NT2/D1 (cell line): ENCODE data around the gene ARCN1.

ENCODE experiments used
- YY1 ChIP-seq: IDR thresholded peaks from 2 replicates; pipeline ENCODE4 v1.6.1; 2011; ENCODE audit not compliant: insufficient read length, insufficient read depth
- ZNF274 ChIP-seq: IDR thresholded peaks from 2 replicates; pipeline ENCODE4 v1.6.1; 2011; ENCODE audit warnings: mild to moderate bottlenecking, low read depth, low read length

DNA sequence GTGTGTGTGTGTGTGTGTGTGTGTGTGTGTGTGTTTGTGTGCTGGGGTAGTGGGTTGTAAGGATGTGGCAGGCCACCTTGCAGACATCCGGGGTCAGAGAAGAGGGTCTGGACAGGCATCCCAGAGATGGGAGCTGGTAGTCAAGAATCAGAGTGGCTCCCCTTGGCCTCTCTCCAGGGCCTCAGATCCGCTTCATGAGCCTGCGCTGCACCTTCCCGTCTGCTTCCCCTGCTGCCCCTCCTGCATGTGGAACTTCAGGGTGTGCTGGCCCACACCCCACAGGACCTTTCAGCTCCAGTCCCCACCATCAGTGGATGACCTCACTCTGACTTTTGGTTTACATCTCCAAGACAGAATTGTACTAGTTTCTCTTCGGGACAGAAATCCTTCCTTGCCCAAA is 76.1 kb downstream of the ARCN1 start:
- TF ChIP-seq YY1 (no peak), ZNF274 (no peak)
